GM10248 (cell line): Measurements from ENCODE around the gene ST7L.

Experiments used
- CTCF ChIA-PET: fragments of 300-600 bp; sonication (Branson Sonifier 250); formaldehyde crosslinking; extraction: SDS; loops from one replicate; lab custom pipeline; 2021; ENCODE audit warnings: antibody characterized with exemption; lab: Yijun Ruan, JAX
- POLR2A ChIA-PET: fragments of 350-650 bp; sonication (Branson Sonifier 250); formaldehyde crosslinking; extraction: SDS; loops from one replicate; lab custom pipeline; 2020; ENCODE audit warnings: antibody characterized with exemption; lab: Yijun Ruan, JAX
- DNase-seq: peaks from one replicate; pipeline ENCODE4 v3.0.0; 2012; ENCODE audit errors: extremely low spot score
- TF ChIP-seq, protein P1 (sequence below): IDR thresholded peaks from 2 replicates; pipeline ENCODE4 v1.5.1; 2012; ENCODE audit warnings: mild to moderate bottlenecking, low read depth; ENCODE audit errors: extremely low read depth, missing control alignments, control extremely low read depth

ST7L gene

DNA sequence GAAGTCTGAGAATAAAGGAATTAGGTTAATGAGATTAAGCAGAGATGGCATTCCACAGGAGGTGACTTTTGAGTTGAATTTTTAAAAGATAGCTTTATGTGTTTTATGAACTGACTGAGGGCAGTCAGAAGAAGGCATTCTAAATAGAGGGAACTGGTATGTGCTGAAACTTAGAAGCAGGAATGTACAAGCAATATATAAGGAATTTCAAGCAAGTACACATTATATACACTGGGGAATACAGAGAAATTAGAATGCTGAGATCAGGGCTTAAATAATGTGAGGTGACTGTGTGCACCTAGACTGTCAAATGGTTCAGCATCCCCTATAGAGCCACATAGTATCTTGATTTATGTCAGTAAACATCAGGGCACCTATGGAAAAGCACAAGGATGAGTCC is 90.9 kb downstream of the ST7L start:
- POLR2A ChIA-PET, result no interaction called here
- CTCF ChIA-PET, result interaction anchor here (1.0 to 3.5 kb wide), 5 partner anchors 11 to 62 kb away, joined by 3 to 20 read pairs (median 3); no protein-coding TSS in a partner anchor
- TF ChIP-seq, protein P1, sequence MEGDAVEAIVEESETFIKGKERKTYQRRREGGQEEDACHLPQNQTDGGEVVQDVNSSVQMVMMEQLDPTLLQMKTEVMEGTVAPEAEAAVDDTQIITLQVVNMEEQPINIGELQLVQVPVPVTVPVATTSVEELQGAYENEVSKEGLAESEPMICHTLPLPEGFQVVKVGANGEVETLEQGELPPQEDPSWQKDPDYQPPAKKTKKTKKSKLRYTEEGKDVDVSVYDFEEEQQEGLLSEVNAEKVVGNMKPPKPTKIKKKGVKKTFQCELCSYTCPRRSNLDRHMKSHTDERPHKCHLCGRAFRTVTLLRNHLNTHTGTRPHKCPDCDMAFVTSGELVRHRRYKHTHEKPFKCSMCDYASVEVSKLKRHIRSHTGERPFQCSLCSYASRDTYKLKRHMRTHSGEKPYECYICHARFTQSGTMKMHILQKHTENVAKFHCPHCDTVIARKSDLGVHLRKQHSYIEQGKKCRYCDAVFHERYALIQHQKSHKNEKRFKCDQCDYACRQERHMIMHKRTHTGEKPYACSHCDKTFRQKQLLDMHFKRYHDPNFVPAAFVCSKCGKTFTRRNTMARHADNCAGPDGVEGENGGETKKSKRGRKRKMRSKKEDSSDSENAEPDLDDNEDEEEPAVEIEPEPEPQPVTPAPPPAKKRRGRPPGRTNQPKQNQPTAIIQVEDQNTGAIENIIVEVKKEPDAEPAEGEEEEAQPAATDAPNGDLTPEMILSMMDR, result no peak
- DNase-seq, result no peak

DNA sequence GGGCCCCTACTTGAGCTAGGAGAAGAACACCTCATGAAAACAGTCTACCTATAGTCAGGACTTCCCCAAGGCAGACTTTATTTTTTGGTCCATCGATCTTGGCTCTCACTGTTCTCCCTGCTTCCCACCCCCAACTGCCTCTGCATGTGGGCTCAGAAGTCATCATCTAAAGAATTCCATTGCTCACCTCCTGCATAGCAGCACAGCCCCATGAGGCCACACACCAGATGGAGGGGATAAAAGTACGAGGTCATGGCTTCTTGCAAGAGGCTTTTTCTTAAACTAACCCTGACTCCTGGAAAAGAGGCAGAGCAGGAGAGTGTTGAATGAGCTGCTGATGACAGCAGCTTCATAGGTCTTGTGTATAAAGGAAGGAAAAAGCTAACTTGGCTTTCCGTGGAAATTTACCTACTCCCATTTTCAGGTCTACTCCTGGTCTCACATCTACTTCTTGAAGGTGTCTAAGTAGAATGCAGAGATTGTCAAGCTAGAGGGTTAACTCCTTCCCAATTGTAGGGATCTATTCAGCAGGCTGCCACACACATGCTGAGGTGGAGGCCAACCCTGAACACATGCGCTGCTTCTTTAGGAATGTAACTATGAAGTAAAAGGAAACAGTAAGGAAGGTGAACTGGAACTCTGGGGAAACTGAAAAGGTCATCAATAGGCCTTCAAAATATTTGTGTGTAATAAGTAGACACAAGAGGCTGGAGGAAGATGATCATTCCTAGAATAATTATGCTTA is 91.5 kb downstream of the ST7L start:
- POLR2A ChIA-PET, result no interaction called here
- CTCF ChIA-PET, result interaction anchor here (1.0 to 3.5 kb wide), 2 partner anchors 12 to 26 kb away, joined by 3 to 20 read pairs; no protein-coding TSS in a partner anchor
- TF ChIP-seq, protein P1, result no peak
- DNase-seq, result no peak

DNA sequence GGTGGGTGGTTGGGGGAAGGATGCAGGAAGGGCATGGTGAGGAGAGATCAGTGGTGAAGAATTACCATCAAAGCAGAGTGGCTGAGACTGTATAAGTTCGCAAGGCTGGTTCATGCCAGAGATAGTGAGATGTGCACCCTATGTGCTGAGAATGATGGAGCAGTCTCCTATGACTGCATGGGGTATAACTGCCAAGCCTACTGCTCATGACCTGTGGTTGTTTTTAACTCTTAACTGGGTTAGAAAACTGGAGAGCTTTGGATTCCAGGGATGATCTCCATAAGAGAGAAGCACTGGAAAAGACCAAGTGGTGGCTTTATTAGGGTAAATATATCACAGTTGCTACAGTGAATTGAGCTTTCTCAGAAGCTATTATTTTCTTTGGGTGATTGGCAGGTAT is 94.0 kb downstream of the ST7L start:
- CTCF ChIA-PET, result interaction anchor here (1.0 to 1.2 kb wide), 3 partner anchors 15 to 58 kb away, joined by 3 read pairs; no protein-coding TSS in a partner anchor
- POLR2A ChIA-PET, result no interaction called here
- DNase-seq, result no peak
- TF ChIP-seq, protein P1, result no peak

DNA sequence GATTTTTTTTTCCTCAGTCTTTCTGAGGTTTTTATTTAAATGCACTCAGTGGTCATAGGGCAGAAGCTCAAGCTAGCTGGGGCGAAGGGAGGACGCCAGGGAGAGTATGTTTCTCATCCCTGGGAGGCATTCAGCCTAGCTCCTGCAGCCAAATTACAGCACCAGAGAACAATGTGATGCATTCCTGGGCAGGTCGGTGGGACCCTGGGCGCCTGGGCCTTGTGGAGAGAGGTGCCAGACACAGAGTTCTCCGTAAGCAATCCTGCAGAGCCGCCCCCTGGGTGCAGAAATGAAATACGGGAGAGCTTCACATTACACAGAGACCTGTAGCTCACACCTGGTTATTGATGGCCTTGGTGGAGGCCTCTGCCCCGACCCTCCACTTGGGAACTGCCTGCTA is 94.7 kb downstream of the ST7L start:
- POLR2A ChIA-PET, result no interaction called here
- DNase-seq, result no peak
- CTCF ChIA-PET, result interaction anchor here (1.0 kb wide), 1 partner anchor 9 kb away, joined by 5 read pairs; no protein-coding TSS in a partner anchor
- TF ChIP-seq, protein P1, result no peak

DNA sequence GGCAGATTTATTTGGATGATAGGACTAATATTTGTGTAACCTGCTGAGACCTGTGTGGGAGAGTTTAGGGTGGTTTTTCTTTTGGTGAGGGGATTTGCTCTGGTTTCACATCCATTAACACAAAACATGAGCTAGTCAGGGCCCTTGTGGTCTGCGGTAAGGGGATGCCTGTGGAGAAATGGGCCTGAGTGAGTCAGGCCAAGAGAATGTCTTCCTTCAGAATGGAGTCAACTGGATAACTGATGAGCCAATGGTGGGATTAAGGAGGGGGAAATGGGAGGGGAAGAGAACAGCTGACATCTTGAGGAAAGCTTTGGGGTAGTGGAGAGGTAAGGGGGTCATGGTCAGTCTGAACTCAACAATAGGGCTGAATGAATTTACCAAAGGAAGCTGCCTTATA is 96.3 kb downstream of the ST7L start:
- ChIA-PET CTCF (interaction anchor here (0.9 to 2.5 kb wide), 7 partner anchors 9 to 153 kb away, joined by 3 to 11 read pairs (median 5); no protein-coding TSS in a partner anchor), POLR2A (no interaction called here)
- DNase-seq, result no peak
- TF ChIP-seq, protein P1, result no peak

DNA sequence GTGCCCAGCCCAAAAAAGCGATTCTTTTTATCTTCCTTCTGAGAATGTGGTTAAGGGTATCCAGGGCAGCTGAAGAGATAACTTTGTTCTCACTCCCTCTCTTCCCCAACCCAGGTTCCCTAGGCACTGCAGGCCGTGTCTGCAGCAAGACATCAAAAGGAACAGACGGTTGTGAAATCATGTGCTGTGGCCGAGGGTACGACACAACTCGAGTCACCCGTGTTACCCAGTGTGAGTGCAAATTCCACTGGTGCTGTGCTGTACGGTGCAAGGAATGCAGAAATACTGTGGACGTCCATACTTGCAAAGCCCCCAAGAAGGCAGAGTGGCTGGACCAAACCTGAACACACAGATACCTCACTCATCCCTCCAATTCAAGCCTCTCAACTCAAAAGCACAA is 98.8 kb downstream of the ST7L start:
- ChIA-PET POLR2A (no interaction called here), CTCF (no interaction called here)
- TF ChIP-seq, protein P1, result no peak
- DNase-seq, result no peak
